HL-60/S4 (cell line): ENCODE data around the gene TNRC6A.
"Not testable (repeated sequence)": the region's sequence is repeated elsewhere in the genome, so short reads cannot be mapped to it uniquely, and the experiment has no call there.

Experiments used
- in situ Hi-C: fragments of 300-500 bp; cut with MboI; formaldehyde crosslinking; loops from 2 replicates; pipeline ENCODE4 v1.14.3; 2022; ENCODE audit warnings: low sequenced_read_pairs

TNRC6A gene

DNA sequence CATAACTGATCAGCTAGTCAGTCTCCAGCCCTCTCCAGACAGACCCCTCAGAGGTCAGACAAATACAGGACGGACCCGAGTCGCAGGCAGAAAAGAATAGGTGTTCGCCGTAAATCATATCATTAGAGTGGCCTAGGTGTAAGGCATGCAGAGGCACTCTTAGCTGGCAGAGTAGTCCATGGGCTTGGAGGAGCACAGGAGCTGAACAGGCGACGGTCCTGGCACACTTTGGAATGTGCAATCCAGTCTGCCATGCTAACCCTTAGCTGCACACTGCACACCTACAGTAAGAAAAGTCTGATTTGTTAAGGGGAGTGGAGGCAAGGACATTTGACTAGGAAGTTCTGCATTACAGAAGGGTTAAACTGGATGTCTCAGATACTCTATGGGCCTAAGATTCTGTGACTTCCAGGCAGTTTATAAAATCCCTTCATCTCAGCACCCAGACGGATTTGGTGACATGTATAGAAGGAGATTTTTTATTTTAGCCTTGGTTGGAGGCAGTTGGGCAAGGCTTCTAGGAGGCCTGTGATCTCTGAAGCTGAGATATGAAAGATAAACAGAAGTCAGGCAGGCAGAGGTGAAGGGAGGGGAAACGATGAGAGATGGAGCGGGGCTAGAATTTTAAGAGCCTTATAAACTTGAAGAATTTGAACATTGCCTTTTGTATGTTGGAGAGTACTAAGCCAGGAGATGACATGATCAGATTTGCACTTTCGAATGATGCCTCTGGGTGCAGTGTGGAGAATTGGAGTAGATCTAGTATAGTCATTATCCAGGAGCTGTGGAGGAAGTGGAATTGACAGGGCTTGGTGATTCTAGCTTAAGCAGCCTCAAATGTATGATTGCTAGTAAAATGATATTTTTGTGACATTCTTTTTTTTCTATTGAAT is 81.7 kb downstream of the TNRC6A start:
- in situ Hi-C loops: no loop called here

DNA sequence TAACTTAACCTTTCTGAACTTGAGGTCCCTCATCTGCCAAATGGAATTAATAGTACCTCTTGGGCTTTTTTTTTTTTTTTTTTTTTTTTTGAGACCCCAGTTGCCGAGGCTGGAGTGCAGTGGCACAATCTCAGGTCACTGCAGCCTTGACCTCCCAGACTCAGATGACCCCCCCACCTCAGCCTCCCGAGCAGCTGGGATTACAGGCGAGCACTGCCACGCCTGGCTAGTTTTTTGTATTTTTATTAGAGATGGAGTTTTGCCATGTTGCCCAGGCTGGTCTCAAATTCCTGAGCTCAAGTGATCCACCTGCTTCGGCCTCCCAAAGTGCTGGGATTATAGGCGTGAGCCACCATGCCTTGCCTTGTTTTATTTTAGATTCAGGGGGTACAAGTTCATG is 83.4 kb downstream of the TNRC6A start:
- in situ Hi-C loops: not testable (repeated sequence)

GRCh38 chr16:24815021-24815420 is 85.6 kb downstream of the TNRC6A start:
- in situ Hi-C loops: no loop called here

DNA sequence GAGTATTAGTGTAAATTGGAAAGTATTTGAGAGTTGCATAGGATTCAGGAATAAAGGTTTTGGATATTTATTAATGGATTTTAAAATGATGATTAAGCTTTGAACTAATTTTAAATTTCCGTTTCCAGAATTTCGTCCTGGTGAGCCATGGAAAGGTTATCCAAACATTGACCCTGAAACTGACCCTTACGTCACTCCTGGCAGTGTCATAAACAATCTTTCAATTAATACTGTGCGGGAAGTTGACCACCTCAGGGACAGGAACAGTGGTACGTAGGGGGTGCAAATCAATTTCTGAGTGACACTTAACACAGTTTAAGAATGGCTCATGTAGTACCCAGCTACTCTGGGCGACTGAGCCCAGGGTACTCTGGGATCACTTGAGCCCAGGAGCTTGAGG is 87.2 kb downstream of the TNRC6A start:
- in situ Hi-C loops: no loop called here

DNA sequence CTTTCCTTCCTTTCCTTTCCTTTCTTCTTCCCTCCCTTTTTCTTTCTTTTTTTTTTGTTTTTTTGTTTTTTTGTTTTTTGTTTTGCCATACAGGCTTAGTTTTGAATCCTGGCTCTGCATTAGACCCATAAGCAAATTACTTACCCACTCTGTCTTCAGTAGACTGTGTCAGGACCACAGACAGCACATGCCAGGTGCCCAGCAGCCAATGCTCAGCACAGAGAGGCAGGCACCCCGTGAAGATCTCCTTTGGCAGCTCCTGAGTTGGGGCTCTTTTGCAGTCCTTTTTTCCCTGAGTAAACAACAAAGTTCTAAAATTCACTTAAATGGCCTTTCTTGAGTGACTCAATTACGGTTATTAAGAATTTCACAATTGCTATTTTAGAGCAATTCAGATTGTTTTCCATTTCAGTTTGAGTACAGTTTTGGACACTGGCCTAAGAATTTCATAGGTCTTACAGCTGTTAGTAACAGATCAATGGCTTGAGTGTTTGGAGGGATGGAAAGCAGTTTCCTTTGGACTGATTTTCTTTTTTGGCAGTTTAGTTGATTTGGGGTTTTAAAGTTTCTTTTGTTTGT is 90.1 kb downstream of the TNRC6A start:
- in situ Hi-C loops: no loop called here

GRCh38 chr16:24820522-24820921 is 91.1 kb downstream of the TNRC6A start:
- in situ Hi-C loops: no loop called here

DNA sequence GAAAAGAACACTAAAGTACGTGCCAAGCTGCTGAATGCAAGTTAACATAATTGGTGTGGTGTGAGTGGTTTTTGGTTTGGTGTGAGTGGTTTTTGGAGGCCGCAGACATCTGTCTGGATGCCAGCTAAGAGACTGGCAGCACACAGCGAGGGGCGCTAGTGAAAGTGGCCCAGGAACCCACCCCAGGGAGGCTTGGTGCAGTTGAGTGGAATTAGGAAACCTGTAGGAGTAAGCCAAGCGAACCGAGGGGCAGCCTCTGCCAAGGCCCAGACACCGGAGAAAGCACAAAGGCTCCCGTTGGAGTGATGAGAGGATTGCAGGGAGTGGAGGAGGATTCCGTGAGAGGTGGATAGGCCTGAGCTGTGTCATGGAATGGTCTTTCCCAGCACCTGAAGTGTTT is 91.7 kb downstream of the TNRC6A start:
- in situ Hi-C loops: no loop called here

- in situ Hi-C loops: no loop called here
Measured at GRCh38 chr16:24822542-24822941, 93.1 kb downstream of the TNRC6A start.

DNA sequence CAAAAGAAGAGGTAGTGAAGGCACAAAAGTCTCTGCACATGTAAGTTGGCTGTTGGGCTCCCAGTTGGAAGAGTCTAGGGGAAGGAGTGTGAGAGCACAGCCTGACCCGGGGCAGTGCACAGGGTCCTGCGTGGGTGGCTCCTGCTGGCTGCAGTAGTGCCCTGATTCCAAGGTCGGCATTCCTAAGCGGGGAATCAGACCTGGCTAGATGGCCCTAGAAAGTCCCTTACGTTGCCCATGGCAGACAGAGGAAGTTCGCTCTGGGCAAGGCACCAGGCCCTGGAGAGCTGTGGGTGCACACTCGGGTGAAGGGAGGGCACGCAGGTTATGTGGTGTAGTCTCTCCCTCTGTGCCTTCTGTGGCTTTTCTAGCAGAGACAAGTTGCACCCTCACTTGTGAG is 93.5 kb downstream of the TNRC6A start:
- in situ Hi-C loops: no loop called here

DNA sequence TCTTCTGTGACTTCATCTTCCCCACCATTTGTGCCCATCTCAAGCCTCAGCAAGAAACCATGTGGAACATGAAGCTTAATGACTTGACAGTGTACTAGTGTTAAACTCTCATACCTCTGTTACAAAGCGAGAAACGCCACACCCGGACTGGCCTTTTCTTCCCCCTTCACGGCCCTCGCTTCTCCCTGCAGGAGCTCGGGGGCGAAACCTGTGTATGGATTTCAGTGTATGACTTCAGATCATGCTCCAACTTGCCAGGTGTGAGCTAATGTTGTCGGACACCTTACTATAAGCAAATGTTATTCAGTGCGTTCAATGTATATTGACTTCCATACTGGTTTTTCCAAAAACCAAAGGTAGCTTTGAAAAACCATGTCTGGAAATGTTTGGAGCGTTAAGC is 96.2 kb downstream of the TNRC6A start:
- in situ Hi-C loops: no loop called here

DNA sequence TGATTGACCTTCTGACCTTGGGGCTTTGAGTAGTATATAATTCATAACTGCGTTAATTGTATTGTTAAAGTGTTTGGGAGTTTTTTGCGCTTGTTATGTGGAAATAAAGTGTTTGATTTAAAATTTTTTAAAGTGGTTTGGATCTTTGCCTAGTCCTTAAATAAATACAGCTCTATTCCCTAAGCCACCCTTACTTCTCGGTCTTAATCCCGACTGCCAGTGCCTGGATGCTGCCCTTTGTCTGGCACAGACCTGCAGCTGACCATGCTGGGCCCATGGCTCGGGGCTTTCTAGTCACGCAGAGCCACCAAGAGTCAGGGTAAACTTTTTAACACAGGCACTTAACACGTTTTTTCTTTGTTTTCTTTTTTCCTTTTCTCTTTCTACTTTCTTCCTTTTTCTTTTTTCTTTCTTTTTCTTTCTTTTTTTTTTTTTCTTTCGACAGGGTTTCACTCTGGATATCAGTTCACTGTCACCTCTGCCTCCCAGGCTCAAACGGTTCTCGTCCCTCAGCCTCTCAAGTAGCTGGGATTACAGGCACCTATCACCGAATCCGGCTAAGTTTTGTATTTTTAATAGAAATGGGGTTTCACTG is 96.7 kb downstream of the TNRC6A start:
- in situ Hi-C loops: no loop called here

DNA sequence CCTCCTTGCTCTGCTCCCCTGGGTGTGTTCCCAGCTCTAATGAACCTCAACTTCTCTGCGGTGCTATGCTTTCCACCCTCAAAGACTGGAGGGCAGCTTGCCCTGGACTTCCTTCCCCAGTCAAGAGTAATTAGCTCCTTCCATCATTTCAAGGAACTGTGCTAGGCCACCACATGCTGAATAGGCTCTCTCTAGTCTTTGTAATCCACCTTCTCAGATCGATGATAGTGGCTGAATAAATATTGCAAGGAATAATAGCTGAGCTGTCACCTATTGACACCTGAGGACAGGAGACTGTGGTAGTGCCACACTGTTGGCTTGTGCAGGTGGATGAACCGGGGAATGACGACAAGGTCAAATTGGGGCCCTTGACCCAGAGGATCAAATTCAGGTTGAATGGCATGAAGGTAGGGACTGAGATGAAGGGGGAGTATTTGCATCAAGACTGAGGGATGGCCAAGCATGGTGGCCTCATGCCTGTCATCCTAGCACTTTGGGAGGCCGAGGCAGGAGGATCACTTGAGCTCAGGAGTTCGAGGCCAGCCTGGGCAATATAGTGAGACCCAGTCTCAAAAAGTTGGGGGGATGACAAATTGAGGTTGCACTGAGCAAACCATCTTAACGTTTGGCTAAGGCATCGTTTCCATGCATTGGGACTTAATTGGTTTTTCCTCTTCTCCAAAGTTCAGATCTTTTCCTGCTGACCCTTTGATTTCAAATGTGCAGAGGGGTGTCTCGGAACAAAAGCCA is 97.5 kb downstream of the TNRC6A start:
- in situ Hi-C loops: no loop called here

DNA sequence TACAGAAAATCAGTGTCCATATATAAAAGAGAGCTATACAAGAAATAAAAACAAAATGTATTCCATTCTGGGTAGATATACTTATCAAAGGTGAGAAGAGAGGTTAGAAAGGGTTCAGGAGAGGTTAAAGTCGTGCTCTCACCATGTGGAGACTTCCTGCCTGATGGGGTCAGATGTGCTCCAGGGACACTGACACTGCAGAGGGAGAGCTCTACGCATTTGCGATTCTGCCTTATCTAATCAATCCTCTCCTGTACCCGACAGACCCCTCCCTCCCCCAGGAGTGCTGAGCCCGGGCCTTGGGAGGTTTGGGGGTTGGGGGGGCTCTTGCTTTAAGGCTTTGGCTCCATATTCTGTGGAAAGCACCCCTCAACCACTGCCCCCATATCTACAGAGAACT is 99.7 kb downstream of the TNRC6A start:
- in situ Hi-C loops: no loop called here

GRCh38 chr16:24833352-24833751 is 103.9 kb downstream of the TNRC6A start:
- in situ Hi-C loops: no loop called here

GRCh38 chr16:24834459-24835335 is 105.2 kb downstream of the TNRC6A start:
- in situ Hi-C loops: no loop called here

- in situ Hi-C loops: no loop called here
Measured at GRCh38 chr16:24836836-24837235, 107.4 kb downstream of the TNRC6A start.

- in situ Hi-C loops: no loop called here
Measured at GRCh38 chr16:24837969-24838368, 108.5 kb downstream of the TNRC6A start.

- in situ Hi-C loops: no loop called here
Measured at GRCh38 chr16:24838554-24839266, 109.3 kb downstream of the TNRC6A start.

DNA sequence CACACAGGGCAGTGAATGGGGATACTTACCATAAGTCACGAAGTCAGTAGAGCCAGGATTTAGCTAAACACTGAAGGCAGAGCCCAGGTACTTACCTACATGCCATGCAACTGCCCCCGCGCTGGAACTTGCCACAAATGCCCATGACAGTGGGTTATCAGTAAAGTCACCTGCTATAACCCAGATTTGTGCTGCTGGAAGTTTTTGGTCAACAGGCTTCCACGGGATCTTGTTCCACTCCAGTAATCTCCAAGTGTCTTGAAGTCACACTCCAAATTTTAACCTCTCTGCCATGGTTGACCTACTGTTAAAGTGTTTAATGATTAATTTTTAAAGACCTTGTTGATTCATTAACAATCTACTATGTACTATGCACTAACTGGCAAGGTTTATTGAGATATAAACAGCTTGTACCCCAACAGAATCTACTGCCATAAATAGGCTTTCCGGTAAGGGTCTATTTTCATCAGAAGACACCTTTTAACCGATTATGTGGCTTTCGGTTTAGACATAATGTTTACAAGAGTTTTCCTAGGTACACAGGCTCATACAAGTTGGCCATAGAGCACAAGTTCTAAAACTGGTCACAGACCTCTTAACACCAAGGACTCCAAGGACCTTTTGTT is 110.0 kb downstream of the TNRC6A start:
- in situ Hi-C loops: no loop called here
